Osteoblast (primary cell): Measurements from ENCODE around the gene TRIM3. TPM values are rescaled to one million over a fixed set of nuclear protein-coding genes. Genes with fewer than 3 reads are reported as not detected.

ENCODE experiments used
- DNase-seq: peaks from one replicate; pipeline ENCODE4 v3.0.0; 2011; ENCODE audit warnings: low spot score, mixed read lengths; ENCODE audit not compliant: insufficient read length; ENCODE audit errors: missing footprints
- H2AFZ ChIP-seq: 2 replicates; pipeline ENCODE4 v1.6.0; 2011; ENCODE audit warnings: mild to moderate bottlenecking, low read length
- H3K27ac ChIP-seq: 2 replicates; pipeline ENCODE4 v1.5.1; 2011; ENCODE audit warnings: mild to moderate bottlenecking, low read depth, low read length, moderate library complexity
- H3K27me3 ChIP-seq: 2 replicates; pipeline ENCODE4 v1.6.0; 2012; ENCODE audit warnings: mild to moderate bottlenecking, control low read depth, inconsistent platforms, low read length, moderate library complexity; ENCODE audit not compliant: insufficient read depth
- H3K36me3 ChIP-seq: 2 replicates; pipeline ENCODE4 v1.5.1; 2011; ENCODE audit warnings: mild to moderate bottlenecking, low read length, control low read depth, moderate library complexity; ENCODE audit not compliant: insufficient read depth
- H3K4me1 ChIP-seq: 2 replicates; pipeline ENCODE4 v1.5.1; 2011; ENCODE audit warnings: mild to moderate bottlenecking, low read length, control low read depth, moderate library complexity; ENCODE audit not compliant: insufficient read depth
- H3K4me2 ChIP-seq: 2 replicates; pipeline ENCODE4 v1.6.0; 2011; ENCODE audit warnings: mild to moderate bottlenecking, low read length; ENCODE audit not compliant: insufficient read depth
- H3K4me3 ChIP-seq: fragments of 200-600 bp; sonication (generic); 3 replicates; pipeline ENCODE4 v1.5.1; 2012; ENCODE audit warnings: mild to moderate bottlenecking, low read length, inconsistent platforms; ENCODE audit not compliant: insufficient read depth
- H3K79me2 ChIP-seq: 2 replicates; pipeline ENCODE4 v1.6.0; 2012; ENCODE audit warnings: mild to moderate bottlenecking, low read length, control low read depth, inconsistent platforms; ENCODE audit not compliant: insufficient read depth
- H3K9me3 ChIP-seq: 2 replicates; pipeline ENCODE4 v1.5.1; 2011; ENCODE audit warnings: low read depth, low read length, control low read depth
- H4K20me1 ChIP-seq: 2 replicates; pipeline ENCODE4 v1.6.0; 2012; ENCODE audit warnings: mild to moderate bottlenecking, low read length, control low read depth; ENCODE audit not compliant: insufficient read depth
- total RNA-seq: library from RNA; depleted of rRNA; stranded (reverse); fragments of >200 nt; gene quantifications from 2 replicates; pipeline ENCODE4 v1.2.3, GENCODE V29; 2012
- TF ChIP-seq, protein P1 (sequence below): IDR thresholded peaks from 2 replicates; pipeline ENCODE4 v1.5.1; 2011; ENCODE audit warnings: mild to moderate bottlenecking, low read depth, low read length, moderate library complexity; ENCODE audit errors: extremely low read depth

TRIM3 gene
- total RNA-seq, 1 donor: 25.3 TPM

- TF ChIP-seq, protein P1, sequence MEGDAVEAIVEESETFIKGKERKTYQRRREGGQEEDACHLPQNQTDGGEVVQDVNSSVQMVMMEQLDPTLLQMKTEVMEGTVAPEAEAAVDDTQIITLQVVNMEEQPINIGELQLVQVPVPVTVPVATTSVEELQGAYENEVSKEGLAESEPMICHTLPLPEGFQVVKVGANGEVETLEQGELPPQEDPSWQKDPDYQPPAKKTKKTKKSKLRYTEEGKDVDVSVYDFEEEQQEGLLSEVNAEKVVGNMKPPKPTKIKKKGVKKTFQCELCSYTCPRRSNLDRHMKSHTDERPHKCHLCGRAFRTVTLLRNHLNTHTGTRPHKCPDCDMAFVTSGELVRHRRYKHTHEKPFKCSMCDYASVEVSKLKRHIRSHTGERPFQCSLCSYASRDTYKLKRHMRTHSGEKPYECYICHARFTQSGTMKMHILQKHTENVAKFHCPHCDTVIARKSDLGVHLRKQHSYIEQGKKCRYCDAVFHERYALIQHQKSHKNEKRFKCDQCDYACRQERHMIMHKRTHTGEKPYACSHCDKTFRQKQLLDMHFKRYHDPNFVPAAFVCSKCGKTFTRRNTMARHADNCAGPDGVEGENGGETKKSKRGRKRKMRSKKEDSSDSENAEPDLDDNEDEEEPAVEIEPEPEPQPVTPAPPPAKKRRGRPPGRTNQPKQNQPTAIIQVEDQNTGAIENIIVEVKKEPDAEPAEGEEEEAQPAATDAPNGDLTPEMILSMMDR: no peak
- H3K79me2 ChIP-seq: peaks cover 56% of the 10 kb centered on the region
- no peak overlapping the region for H3K27ac ChIP-seq
- H3K4me2 ChIP-seq: no peak overlapping the region
- no peaks in the 10 kb centered on the region for H3K9me3 ChIP-seq
- peaks cover 17% of the 10 kb centered on the region for H3K36me3 ChIP-seq
- DNase-seq: peak; percentile 95
- H3K4me3 ChIP-seq: no peak overlapping the region
- H2AFZ ChIP-seq: no peak overlapping the region
- H3K27me3 ChIP-seq: no peaks in the 10 kb centered on the region
- peaks cover 4% of the 10 kb centered on the region for H4K20me1 ChIP-seq
- H3K4me1 ChIP-seq: peaks cover 3% of the 10 kb centered on the region
These were observed 4.8 kb downstream of the TRIM3 start for GRCh38 chr11:6468712-6469495.

DNA sequence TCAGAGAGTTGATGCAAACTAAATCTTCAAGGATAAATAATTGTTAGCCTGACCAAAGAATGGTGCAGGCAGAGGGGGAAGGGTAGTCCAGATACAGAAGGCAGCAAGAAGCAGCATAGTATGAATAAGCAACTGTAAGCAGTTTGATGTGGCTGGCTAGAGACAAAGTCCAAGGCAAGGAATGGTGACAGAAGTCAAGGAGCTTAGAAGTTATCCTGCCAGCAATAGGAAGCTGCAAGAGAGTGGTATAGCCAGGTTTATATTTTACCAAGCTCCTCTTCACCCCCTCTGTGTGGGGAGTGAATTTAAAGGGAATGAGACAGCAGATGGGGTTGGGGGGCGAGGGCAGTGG is 14.7 kb downstream of the TRIM3 start:
- Histone ChIP-seq H2AFZ (no peak overlapping the region), H3K36me3 (peaks cover 41% of the 10 kb centered on the region)
- TF ChIP-seq, protein P1: no peak

GRCh38 chr11:6458352-6459098 is 15.2 kb downstream of the TRIM3 start:
- Histone ChIP-seq H3K4me3 (no peak overlapping the region), H3K4me1 (no peaks in the 10 kb centered on the region), H3K9me3 (no peaks in the 10 kb centered on the region), H3K36me3 (peaks cover 39% of the 10 kb centered on the region), H4K20me1 (no peaks in the 10 kb centered on the region), H2AFZ (no peak overlapping the region), H3K27me3 (no peaks in the 10 kb centered on the region), H3K4me2 (no peak overlapping the region), H3K27ac (no peak overlapping the region), H3K79me2 (no peaks in the 10 kb centered on the region)
- TF ChIP-seq, protein P1: no peak
- no peak for DNase-seq

More for the DNA sequence above, 14.7 kb downstream of the TRIM3 start:
- Histone ChIP-seq H3K4me2 (no peak overlapping the region), H3K79me2 (no peaks in the 10 kb centered on the region), H3K4me1 (no peaks in the 10 kb centered on the region), H4K20me1 (no peaks in the 10 kb centered on the region), H3K27me3 (no peaks in the 10 kb centered on the region), H3K9me3 (no peaks in the 10 kb centered on the region), H3K4me3 (no peak overlapping the region), H3K27ac (no peak overlapping the region)
- no peak for DNase-seq
